NB4 (cell line): ENCODE results near the gene SIGLEC5.
"Not testable (repeated sequence)": the region's sequence is repeated elsewhere in the genome, so short reads cannot be mapped to it uniquely, and the experiment has no call there.

Experiments used
- TF ChIP-seq, protein P1 (sequence below): IDR thresholded peaks from one replicate; pipeline ENCODE4 v1.5.1; 2012; ENCODE audit warnings: low read depth, low read length
- TF ChIP-seq, protein P2 (sequence below): IDR thresholded peaks from 2 replicates; pipeline ENCODE4 v1.6.1; 2011; ENCODE audit warnings: low read depth, low read length

DNA sequence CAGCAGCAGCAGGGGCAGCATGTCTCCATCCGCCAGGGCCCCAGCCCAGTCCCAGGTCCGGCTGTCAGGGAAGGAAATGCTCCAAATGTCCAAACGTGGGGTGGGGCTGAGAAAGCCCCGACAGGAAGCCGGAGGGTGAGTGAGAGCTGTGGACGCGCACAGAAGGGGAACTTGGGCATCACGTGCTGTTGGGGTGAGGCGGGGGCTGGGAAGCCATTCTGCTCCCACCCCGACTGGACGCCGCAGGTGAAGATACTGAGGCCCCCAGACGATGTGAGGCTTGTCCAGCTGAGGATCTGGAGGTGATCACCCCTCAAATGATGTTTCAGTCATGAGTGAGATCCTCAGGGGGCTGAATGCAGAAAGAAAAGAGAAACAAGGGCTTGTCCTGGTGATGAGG lies at the start of gene SIGLEC5:
- TF ChIP-seq, protein P1, sequence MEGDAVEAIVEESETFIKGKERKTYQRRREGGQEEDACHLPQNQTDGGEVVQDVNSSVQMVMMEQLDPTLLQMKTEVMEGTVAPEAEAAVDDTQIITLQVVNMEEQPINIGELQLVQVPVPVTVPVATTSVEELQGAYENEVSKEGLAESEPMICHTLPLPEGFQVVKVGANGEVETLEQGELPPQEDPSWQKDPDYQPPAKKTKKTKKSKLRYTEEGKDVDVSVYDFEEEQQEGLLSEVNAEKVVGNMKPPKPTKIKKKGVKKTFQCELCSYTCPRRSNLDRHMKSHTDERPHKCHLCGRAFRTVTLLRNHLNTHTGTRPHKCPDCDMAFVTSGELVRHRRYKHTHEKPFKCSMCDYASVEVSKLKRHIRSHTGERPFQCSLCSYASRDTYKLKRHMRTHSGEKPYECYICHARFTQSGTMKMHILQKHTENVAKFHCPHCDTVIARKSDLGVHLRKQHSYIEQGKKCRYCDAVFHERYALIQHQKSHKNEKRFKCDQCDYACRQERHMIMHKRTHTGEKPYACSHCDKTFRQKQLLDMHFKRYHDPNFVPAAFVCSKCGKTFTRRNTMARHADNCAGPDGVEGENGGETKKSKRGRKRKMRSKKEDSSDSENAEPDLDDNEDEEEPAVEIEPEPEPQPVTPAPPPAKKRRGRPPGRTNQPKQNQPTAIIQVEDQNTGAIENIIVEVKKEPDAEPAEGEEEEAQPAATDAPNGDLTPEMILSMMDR: not testable (repeated sequence)
- TF ChIP-seq, protein P2, sequence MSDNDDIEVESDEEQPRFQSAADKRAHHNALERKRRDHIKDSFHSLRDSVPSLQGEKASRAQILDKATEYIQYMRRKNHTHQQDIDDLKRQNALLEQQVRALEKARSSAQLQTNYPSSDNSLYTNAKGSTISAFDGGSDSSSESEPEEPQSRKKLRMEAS: not testable (repeated sequence)
